GM23248 (cell line): ENCODE results near the gene PTPRR.

Source experiments
- EZH2 ChIP-seq: fragments of 200-600 bp; sonication (generic); IDR thresholded peaks from 2 replicates; pipeline ENCODE4 v1.6.1; 2018; ENCODE audit warnings: antibody characterized with exemption, mild to moderate bottlenecking; ENCODE audit not compliant: insufficient read depth, poor library complexity, severe bottlenecking
- EZH2phosphoT487 ChIP-seq: fragments of 200-600 bp; sonication (generic); IDR thresholded peaks from 2 replicates; pipeline ENCODE4 v1.6.1; 2018; ENCODE audit warnings: antibody characterized with exemption, moderate library complexity, mild to moderate bottlenecking, low read depth; ENCODE audit not compliant: insufficient read depth

- TF ChIP-seq EZH2 (no peak), EZH2phosphoT487 (no peak)
These were observed 284.8 kb downstream of the PTPRR start for GRCh38 chr12:70635755-70636154.
